HepG2 (cell line): ENCODE data around the gene PDE1C. TPM values are rescaled to one million over a fixed set of nuclear protein-coding genes. Genes with fewer than 3 reads are reported as not detected.

Source experiments
- CREM ChIP-seq, 2 experiments: sonication (generic) in 1 of 2; formaldehyde crosslinking in 1 of 2; IDR thresholded peaks; 2 replicates each; pipeline versions ENCODE4 v1.4.0 to v1.6.1; 2016 to 2020; ENCODE audit warnings: antibody characterized with exemption in 1 of 2, mild to moderate bottlenecking in 1 of 2, missing genetic modification reagents in 1 of 2
- GATAD1 ChIP-seq: IDR thresholded peaks from 2 replicates; pipeline ENCODE4 v1.6.1; 2016; ENCODE audit warnings: missing genetic modification reagents, missing compliant biosample characterization
- GATAD2A ChIP-seq: IDR thresholded peaks from 2 replicates; pipeline ENCODE4 v1.6.1; 2016
- HNF4G ChIP-seq, 2 experiments: sonication (generic) in 1 of 2; formaldehyde crosslinking in 1 of 2; IDR thresholded peaks; 2 replicates each; pipeline versions ENCODE4 v1.4.0 to v1.6.1; 2011 to 2020; ENCODE audit warnings: borderline replicate concordance in 2 of 2, low read depth in 2 of 2, mild to moderate bottlenecking in 2 of 2, low read length in 1 of 2, missing genetic modification reagents in 1 of 2, moderate library complexity in 1 of 2
- NCOA2 ChIP-seq: sonication (generic); formaldehyde crosslinking; IDR thresholded peaks from 2 replicates; pipeline ENCODE4 v1.8.0; 2022; ENCODE audit warnings: inconsistent platforms
- NFYC ChIP-seq: IDR thresholded peaks from 2 replicates; pipeline ENCODE4 v1.6.1; 2016; ENCODE audit warnings: missing genetic modification reagents, missing compliant biosample characterization
- PAXIP1 ChIP-seq: sonication (generic); formaldehyde crosslinking; conservative IDR thresholded peaks from 2 replicates; pipeline ENCODE4 v1.4.0; 2020; ENCODE audit warnings: mild to moderate bottlenecking, missing genetic modification reagents, moderate library complexity
- REPIN1 ChIP-seq: sonication (generic); formaldehyde crosslinking; IDR thresholded peaks from 2 replicates; pipeline ENCODE4 v1.8.0; 2022; ENCODE audit warnings: missing genetic modification reagents, low read depth, mild to moderate bottlenecking, borderline replicate concordance
- SOX13 ChIP-seq, 3 experiments: fragments of 450-650 bp in 1 of 3; sonication (generic) in 1 of 3; formaldehyde crosslinking in 1 of 3; IDR thresholded peaks in 2 of 3; conservative IDR thresholded peaks in 1 of 3; 2 replicates each; pipeline versions ENCODE4 v1.5.0 to v1.6.1; 2016 to 2020; ENCODE audit warnings: antibody characterized with exemption in 1 of 3, mild to moderate bottlenecking in 1 of 3, missing compliant biosample characterization in 1 of 3, missing genetic modification reagents in 1 of 3, moderate library complexity in 1 of 3
- ZBTB43 ChIP-seq: sonication (generic); formaldehyde crosslinking; conservative IDR thresholded peaks from 2 replicates; pipeline ENCODE4 v1.4.0; 2020; ENCODE audit warnings: missing genetic modification reagents
- ZNF597 ChIP-seq: sonication (generic); formaldehyde crosslinking; IDR thresholded peaks from 2 replicates; pipeline ENCODE4 v1.5.0; 2020; ENCODE audit warnings: missing genetic modification reagents
- ZNF652 ChIP-seq: IDR thresholded peaks from 2 replicates; pipeline ENCODE4 v1.6.1; 2016; ENCODE audit warnings: low read depth, borderline replicate concordance
- ZNF747 ChIP-seq: sonication (generic); formaldehyde crosslinking; IDR thresholded peaks from 2 replicates; pipeline ENCODE4 v1.8.1; 2023; ENCODE audit warnings: missing genetic modification reagents, mild to moderate bottlenecking, borderline replicate concordance
- polyA plus RNA-seq, 8 experiments: library from polyadenylated mRNA; depleted of rRNA in 3 of 8; stranded (reverse) in 7 of 8; unstranded in 1 of 8; fragments of >200 nt; fragmentation: Illumina TruSeq in 4 of 8; extraction: Trizol in 4 of 8; gene quantifications; 2 replicates each; pipeline versions ENCODE4 v1.2.1 to v1.2.3, GENCODE V29; 2011 to 2016; ENCODE audit warnings: low read depth in 4 of 8, missing spikeins in 1 of 8, mixed read lengths in 1 of 8; ENCODE audit not compliant: insufficient read depth in 1 of 8
- total RNA-seq, 5 experiments: library from RNA; depleted of rRNA; stranded (reverse); fragments of >200 nt; fragmentation: Illumina TruSeq; extraction: Trizol; gene quantifications; 2 replicates each; pipeline ENCODE4 v1.2.3, GENCODE V29; 2016; ENCODE audit warnings: low read depth in 1 of 5
- TF ChIP-seq, protein P1 (sequence below): IDR thresholded peaks from 2 replicates; pipeline ENCODE4 v1.4.0; 2020; ENCODE audit warnings: mild to moderate bottlenecking, missing genetic modification reagents
- TF ChIP-seq, protein P2 (sequence below): IDR thresholded peaks from 2 replicates; pipeline ENCODE4 v1.6.1; 2018; ENCODE audit warnings: missing genetic modification reagents

Gene PDE1C
- total and polyA plus RNA-seq, 2 of the 13 experiments (the other 11 are each of a cell fraction or from before 2014, with no cell fraction given), result not detected

- peak; percentile 71 for TF ChIP-seq PAXIP1 (CRISPR knock-in tag)
- peak; percentile 43; the same call in 1 of the 2 replicates for TF ChIP-seq ZNF652
- TF ChIP-seq HNF4G (IDR thresholded peaks at IDR 0.05; ENCODE audit: borderline replicate concordance, low read depth, low read length), result 0 out of 2 replicates have a peak, but pooled peaks have one; percentile 42
- no peak for TF ChIP-seq HNF4G (CRISPR knock-in tag; IDR thresholded peaks at IDR 0.05; ENCODE audit: borderline replicate concordance, low read depth)
- no peak for TF ChIP-seq ZNF597 (CRISPR knock-in tag)
- TF ChIP-seq, protein P1, sequence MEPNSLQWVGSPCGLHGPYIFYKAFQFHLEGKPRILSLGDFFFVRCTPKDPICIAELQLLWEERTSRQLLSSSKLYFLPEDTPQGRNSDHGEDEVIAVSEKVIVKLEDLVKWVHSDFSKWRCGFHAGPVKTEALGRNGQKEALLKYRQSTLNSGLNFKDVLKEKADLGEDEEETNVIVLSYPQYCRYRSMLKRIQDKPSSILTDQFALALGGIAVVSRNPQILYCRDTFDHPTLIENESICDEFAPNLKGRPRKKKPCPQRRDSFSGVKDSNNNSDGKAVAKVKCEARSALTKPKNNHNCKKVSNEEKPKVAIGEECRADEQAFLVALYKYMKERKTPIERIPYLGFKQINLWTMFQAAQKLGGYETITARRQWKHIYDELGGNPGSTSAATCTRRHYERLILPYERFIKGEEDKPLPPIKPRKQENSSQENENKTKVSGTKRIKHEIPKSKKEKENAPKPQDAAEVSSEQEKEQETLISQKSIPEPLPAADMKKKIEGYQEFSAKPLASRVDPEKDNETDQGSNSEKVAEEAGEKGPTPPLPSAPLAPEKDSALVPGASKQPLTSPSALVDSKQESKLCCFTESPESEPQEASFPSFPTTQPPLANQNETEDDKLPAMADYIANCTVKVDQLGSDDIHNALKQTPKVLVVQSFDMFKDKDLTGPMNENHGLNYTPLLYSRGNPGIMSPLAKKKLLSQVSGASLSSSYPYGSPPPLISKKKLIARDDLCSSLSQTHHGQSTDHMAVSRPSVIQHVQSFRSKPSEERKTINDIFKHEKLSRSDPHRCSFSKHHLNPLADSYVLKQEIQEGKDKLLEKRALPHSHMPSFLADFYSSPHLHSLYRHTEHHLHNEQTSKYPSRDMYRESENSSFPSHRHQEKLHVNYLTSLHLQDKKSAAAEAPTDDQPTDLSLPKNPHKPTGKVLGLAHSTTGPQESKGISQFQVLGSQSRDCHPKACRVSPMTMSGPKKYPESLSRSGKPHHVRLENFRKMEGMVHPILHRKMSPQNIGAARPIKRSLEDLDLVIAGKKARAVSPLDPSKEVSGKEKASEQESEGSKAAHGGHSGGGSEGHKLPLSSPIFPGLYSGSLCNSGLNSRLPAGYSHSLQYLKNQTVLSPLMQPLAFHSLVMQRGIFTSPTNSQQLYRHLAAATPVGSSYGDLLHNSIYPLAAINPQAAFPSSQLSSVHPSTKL (CRISPR knock-in tag), result peak; percentile 56; the same call in 1 of the 2 replicates
- 0 out of 2 replicates have a peak, but pooled peaks have one; percentile 25 for TF ChIP-seq REPIN1 (CRISPR knock-in tag)
- TF ChIP-seq CREM (IDR thresholded peaks at IDR 0.05), result peak; percentile 30; the same call in 1 of the 2 replicates
- no peak for TF ChIP-seq CREM (CRISPR knock-in tag; IDR thresholded peaks at IDR 0.05)
- no peak for TF ChIP-seq GATAD1 (CRISPR knock-in tag)
- TF ChIP-seq NFYC, result no peak
- TF ChIP-seq, protein P2, sequence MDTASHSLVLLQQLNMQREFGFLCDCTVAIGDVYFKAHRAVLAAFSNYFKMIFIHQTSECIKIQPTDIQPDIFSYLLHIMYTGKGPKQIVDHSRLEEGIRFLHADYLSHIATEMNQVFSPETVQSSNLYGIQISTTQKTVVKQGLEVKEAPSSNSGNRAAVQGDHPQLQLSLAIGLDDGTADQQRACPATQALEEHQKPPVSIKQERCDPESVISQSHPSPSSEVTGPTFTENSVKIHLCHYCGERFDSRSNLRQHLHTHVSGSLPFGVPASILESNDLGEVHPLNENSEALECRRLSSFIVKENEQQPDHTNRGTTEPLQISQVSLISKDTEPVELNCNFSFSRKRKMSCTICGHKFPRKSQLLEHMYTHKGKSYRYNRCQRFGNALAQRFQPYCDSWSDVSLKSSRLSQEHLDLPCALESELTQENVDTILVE (CRISPR knock-in tag), result no peak
- TF ChIP-seq SOX13 (IDR thresholded peaks at IDR 0.05), result no peak
- TF ChIP-seq SOX13 (CRISPR knock-in tag; conservative IDR thresholded peaks at IDR 0.05 in 1 of 2, IDR thresholded peaks at IDR 0.05 in 1 of 2), result peak in 1 of 2 experiments; percentile 63; a peak in 2 of 4 replicates
- TF ChIP-seq GATAD2A (CRISPR knock-in tag), result peak; percentile 73; the same call in 1 of the 2 replicates
- 0 out of 2 replicates have a peak, but pooled peaks have one; percentile 33 for TF ChIP-seq ZBTB43 (CRISPR knock-in tag)
- TF ChIP-seq ZNF747, result no peak
- peak; percentile 42; the same call in 1 of the 2 replicates for TF ChIP-seq NCOA2 (CRISPR knock-in tag)
These were observed 51.2 kb downstream of the PDE1C start (continued) for GRCh38 chr7:32018845-32019578.
